Tongue (tissue), 2 donors: ENCODE measurements around the gene NMS. TPM values are rescaled to one million over a fixed set of nuclear protein-coding genes. Genes with fewer than 3 reads are reported as not detected.

Source experiments
- DNase-seq: peaks from one replicate; pipeline ENCODE4 v3.0.0-alpha.2; 2015
- total RNA-seq: library from RNA; depleted of rRNA; stranded (reverse); fragments of >200 nt; gene quantifications from one replicate; pipeline ENCODE4 v1.2.3, GENCODE V29; 2014

The NMS gene
- total RNA-seq, 1 donor from 2014 or later, result not detected

DNA sequence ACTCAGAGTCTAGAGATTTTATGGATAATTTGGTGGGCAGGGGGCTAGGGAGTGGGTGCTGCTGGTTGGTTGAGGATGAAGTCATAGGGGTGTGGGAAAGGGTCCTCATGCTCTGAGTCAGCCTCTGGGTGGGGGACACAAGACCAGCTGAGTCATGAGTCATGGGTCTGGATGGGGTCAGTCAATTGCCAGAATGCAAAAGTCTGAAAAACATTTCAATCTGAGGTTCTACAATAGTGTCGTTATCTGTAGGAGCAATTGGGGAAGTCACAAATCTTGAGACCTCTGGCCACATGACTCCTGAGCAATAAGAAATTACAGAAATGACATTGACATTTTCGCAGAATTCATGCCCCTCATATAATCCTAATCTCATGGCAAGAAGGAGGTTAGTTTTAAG lies 15.1 kb downstream of the NMS start:
- no peak for DNase-seq

- DNase-seq, result no peak
Observed at GRCh38 chr2:100494712-100495111, 24.4 kb downstream of the NMS start.

DNA sequence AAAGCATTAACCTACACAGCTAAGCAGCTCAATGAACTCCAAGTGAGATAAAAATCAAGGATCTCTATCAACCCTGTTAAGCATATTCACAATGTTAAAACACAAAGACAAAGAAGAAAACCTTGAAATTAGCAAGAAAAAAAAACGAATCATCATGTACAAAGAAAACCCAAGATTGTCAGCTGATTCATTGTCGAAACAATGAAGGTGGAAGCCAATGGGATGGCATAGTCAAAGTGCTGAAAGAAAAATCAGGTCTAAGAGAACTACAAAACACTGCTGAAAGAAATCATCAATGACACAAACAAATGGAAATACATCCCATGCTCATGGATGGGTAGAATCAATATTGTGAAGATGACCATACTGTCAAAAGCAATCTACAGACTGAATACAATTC lies 32.5 kb downstream of the NMS start:
- no peak for DNase-seq

GRCh38 chr2:100504542-100504941 lies 34.3 kb downstream of the NMS start:
- DNase-seq, result no peak

- no peak for DNase-seq
Observed at GRCh38 chr2:100509066-100509465, 38.8 kb downstream of the NMS start.

DNA sequence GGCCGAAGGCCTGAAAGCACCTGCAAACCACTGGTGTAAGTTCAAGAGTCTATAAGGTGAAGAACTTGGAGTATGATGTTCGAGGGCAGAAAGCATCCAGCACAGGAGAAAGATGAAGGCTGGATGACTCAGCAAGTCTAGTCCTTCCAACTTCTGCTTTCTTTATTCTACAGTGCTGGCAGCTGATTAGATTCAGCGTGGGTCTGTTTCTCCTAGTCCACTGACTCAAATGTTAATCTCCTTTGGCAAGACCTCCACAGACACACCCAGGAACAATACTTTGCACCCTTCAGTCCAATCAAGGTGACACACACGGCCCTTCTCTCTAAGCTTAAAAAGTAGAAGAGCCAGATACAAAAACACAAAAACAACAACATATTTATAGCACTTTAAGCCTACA lies 43.4 kb downstream of the NMS start:
- DNase-seq, result no peak

- DNase-seq, result no peak
Observed at GRCh38 chr2:100517556-100517955, 47.3 kb downstream of the NMS start.

DNA sequence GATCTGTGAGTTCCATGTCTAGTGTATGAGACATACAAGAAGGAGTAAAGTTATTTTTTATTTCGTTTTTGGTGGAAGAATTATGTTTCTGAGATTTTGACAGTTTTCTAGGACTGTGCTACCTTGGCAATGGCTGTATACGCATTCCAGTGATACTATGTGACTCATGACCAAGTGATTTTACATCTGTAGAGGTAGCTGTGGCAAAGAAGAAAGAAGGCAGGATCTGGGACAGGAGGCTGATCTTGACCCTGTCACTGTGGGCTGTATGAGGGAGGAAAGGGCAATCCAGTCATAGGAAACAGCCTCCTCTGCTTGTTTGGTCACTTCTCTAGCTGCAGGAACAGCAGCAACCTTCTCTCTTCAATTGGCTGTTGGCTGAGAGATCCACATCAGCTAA lies 48.5 kb downstream of the NMS start:
- no peak for DNase-seq

GRCh38 chr2:100520224-100520623 lies 49.9 kb downstream of the NMS start:
- DNase-seq, result no peak

DNA sequence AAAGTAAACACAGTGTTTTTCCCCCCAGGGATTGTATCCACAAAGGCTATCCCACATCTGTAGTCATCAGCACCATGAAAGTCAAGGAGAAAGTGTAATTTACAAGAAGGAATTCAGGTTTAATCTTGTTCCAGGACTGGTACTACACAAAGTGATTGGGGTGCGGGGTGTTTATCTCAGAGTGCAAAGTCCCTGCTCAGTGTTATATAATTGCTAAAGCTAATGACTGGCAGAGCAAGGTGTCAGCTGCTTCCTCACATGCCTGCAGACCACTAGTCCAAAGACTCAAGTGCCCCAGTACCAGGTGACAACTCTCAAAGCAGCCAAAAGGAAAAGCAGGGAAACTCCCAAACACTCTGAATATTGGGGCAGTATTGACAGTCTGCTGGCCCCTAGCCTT lies 52.1 kb downstream of the NMS start:
- DNase-seq, result no peak

GRCh38 chr2:100524331-100524730 lies 54.0 kb downstream of the NMS start:
- DNase-seq, result no peak

DNA sequence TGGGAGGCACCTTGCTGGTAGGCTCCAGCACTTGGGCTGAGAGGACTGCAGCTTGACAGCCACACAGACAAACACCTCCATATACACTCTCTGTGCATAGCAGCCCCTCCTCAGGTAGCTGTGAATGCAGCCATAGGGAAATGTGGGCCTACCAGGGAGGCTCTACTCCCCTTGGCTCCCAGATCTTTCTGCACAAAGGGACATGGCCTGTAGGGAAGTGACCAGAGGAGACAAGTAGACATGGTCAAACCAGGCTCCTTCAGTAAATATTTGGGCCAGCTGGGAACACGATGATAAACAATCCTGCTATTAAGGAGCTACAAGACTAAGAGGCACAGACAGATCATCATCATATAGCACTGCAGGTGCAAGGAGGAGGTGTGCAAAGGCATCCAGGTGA lies 56.6 kb downstream of the NMS start:
- DNase-seq, result no peak

DNA sequence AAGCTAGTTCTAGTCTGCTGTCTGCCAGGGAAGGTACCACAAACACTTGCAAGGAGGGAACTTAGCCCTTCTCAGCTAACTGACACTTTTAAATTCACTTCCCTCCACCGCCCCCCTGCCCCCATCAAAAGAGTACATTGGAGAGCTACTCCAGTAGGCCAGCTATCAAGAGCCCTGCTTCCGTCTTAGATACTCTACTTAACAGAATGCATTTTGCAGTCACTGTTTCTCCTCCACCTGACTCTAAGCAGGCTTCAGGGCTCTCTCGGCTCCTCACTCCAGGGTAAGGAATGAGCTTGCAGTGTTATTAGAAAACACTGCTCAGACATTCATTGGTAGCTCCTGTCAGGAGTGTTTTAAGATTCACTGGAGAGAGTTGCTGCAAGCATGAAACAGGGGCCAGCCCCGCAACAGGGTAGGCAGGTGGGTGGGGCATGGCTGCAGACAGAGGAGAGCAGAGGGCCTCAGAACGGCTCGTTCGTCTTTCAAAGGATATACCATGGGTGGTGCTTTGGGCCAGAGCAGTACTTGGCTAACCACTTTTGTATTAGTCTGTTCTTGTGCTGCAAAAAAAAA lies 57.2 kb downstream of the NMS start:
- no peak for DNase-seq

- DNase-seq, result no peak
Observed at GRCh38 chr2:100529176-100529575, 58.9 kb downstream of the NMS start.

DNA sequence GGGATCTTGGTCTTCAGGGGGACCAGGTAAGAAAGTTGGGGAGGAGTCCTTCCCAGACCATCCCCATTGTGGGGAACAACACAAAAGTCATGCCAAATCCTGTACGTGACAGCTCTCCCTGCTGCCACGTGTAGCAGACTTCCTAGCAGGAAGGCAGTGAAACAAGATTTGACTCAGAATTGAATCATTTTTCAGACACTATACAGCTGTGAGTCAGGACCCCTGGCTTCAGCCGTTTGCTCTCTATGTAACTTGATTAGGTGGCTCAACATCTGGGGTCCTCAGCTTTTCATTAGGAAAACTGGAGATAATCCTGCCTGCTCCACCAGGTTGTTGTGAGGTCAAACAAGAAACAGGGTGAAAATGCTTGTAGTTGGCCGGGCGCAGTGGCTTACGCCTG lies 59.6 kb downstream of the NMS start:
- DNase-seq, result no peak

Other genes starting within 250 kb of the NMS start
- gene LONRF2, start 148.0 kb upstream of the NMS start, total RNA-seq, result 5.1 TPM
- gene CHST10, start 52.8 kb upstream of the NMS start, total RNA-seq, result 21.4 TPM
- gene PDCL3, start 92.5 kb downstream of the NMS start, total RNA-seq, result 20.9 TPM